ENCODE data around the gene WDR6. TPM values are rescaled to one million over a fixed set of nuclear protein-coding genes. Genes with fewer than 3 reads are reported as not detected.

The WDR6 gene
- total and polyA plus RNA-seq, 10 of the 15 experiments (the other 5 are each of a cell fraction or from before 2014, with no cell fraction given) = 21.3 to 169 (median 107) TPM

- in situ Hi-C loops (cut with MboI) = no loop called here
- FAIRE-seq = no peak
Observed at GRCh38 chr3:49022688-49023171, 15.5 kb downstream of the WDR6 start.

GRCh38 chr3:49023775-49024174 is 16.6 kb downstream of the WDR6 start:
- H3K79me2 ChIP-seq (ENCODE audit: control insufficient read depth, insufficient read depth, low read length) = peaks cover 65% of the 10 kb centered on the region
- H3K9me3 ChIP-seq (replicated peaks; ENCODE audit: control insufficient read depth, insufficient read depth, low read length) = no peaks in the 10 kb centered on the region
- ChIA-PET RAD21 (ENCODE audit: unreplicated experiment) (interaction anchor here (0.9 kb wide), 1 partner anchor 17 kb away, joined by 3 read pairs; the partner anchor contains the start of gene WDR6), POLR2A (interaction anchor here (0.6 to 1.2 kb wide), 5 partner anchors 8 to 389 kb away, joined by 3 to 4 read pairs (median 3); partner anchors contain the start of genes P4HTM and SLC26A6), SMC1A (ENCODE audit: uncharacterized antibody, unreplicated experiment) (interaction anchor here (1.5 to 6.1 kb wide), 3 partner anchors 17 to 134 kb away, joined by 3 to 31 read pairs (median 3); partner anchors contain the start of genes P4HTM and WDR6), CTCF (interaction anchor here (0.8 to 4.8 kb wide), 3 partner anchors 17 to 633 kb away, joined by 3 to 41 read pairs (median 15); partner anchors contain the start of gene WDR6)
- H3K4me2 ChIP-seq (ENCODE audit: control insufficient read depth, insufficient read depth) = peak overlapping the region; percentile 50
- ATAC-seq = no peak
- TF ChIP-seq SUZ12 (IDR thresholded peaks at IDR 0.05; ENCODE audit: unreplicated experiment) (no peak), PBX3 (IDR thresholded peaks at IDR 0.05; ENCODE audit: insufficient replicate concordance, low read depth, low read length) (no peak), CUX1 (IDR thresholded peaks at IDR 0.05; ENCODE audit: insufficient replicate concordance, low read depth, low read length) (no peak), NFYA (IDR thresholded peaks at IDR 0.05; ENCODE audit: borderline replicate concordance, low read depth, low read length) (no peak)
- no peak overlapping the region for H3K9ac ChIP-seq (ENCODE audit: control insufficient read depth, insufficient read depth, low read length)
- no peak overlapping the region for H3K27ac ChIP-seq (ENCODE audit: control insufficient read depth, insufficient read depth)
- H2AFZ ChIP-seq (ENCODE audit: control insufficient read depth, low read depth, low read length) = no peak overlapping the region
- intact Hi-C loops (cut with micrococcal nuclease; ENCODE audit: unreplicated experiment) (loop anchor here (10.0 kb wide), 2 partner anchors 321 to 651 kb away; partner anchors contain the start of genes APEH and USP4), in situ Hi-C loops (cut with MboI) (no loop called here)
- 63% methylated on average over 4 of the region's 4 CpGs for WGBS (ENCODE audit: insufficient coverage, insufficient replicate concordance, low lambda C conversion rate, missing lambda C conversion rate)
- no TSS peak for BruUV-seq (replicated peaks)
- no peak for DNase-seq (ENCODE audit: low read depth, low spot score)
- no peak for FAIRE-seq
- H3K4me1 ChIP-seq (ENCODE audit: control insufficient read depth, insufficient read depth, low read length) = peaks cover 16% of the 10 kb centered on the region
- H3K36me3 ChIP-seq (ENCODE audit: control insufficient read depth in 2 of 2, insufficient read depth in 2 of 2, low read length in 1 of 2) = peaks cover 19% of the 10 kb centered on the region in 2 experiments
- no peaks in the 10 kb centered on the region for H4K20me1 ChIP-seq (ENCODE audit: control insufficient read depth, insufficient read depth)
- no peaks in the 10 kb centered on the region for H3K27me3 ChIP-seq (replicated peaks in 1 of 2; ENCODE audit: control insufficient read depth in 2 of 2, insufficient read depth in 2 of 2, low read length in 1 of 2)
- no peak overlapping the region for H3K4me3 ChIP-seq

More at GRCh38 chr3:49022688-49023171, 15.5 kb downstream of the WDR6 start:
- H3K9ac ChIP-seq (ENCODE audit: control insufficient read depth, insufficient read depth, low read length) = peak overlapping the region; percentile 81
- ChIA-PET CTCF (interaction anchor here (0.7 to 5.9 kb wide), 9 partner anchors 9 to 318 kb away, joined by 3 to 83 read pairs (median 13); partner anchors contain the start of genes P4HTM, QRICH1 and WDR6), SMC1A (ENCODE audit: uncharacterized antibody, unreplicated experiment) (interaction anchor here (1.5 to 6.1 kb wide), 4 partner anchors 16 to 135 kb away, joined by 3 to 31 read pairs (median 4); partner anchors contain the start of genes P4HTM and WDR6), POLR2A (interaction anchor here (0.6 to 4.3 kb wide), 8 partner anchors 9 to 104 kb away, joined by 3 to 69 read pairs (median 8); partner anchors contain the start of genes USP19 and WDR6), RAD21 (ENCODE audit: unreplicated experiment) (interaction anchor here (0.9 to 4.1 kb wide), 5 partner anchors 16 to 81 kb away, joined by 3 to 22 read pairs (median 6); partner anchors contain the start of genes QARS1, QRICH1 and WDR6)
- H3K27me3 ChIP-seq (replicated peaks in 1 of 2; ENCODE audit: control insufficient read depth in 2 of 2, insufficient read depth in 2 of 2, low read length in 1 of 2) = no peaks in the 10 kb centered on the region
- ATAC-seq (no peak), DNase-seq (ENCODE audit: low read depth, low spot score) (no peak)
- peak overlapping the region; percentile 79; the same call in 1 of the 2 replicates for H2AFZ ChIP-seq (ENCODE audit: control insufficient read depth, low read depth, low read length)
- TF ChIP-seq MXI1 (IDR thresholded peaks at IDR 0.05; ENCODE audit: low read depth, low read length) (0 out of 2 replicates have a peak, but pooled peaks have one; percentile 19), POLR2A (IDR thresholded peaks at IDR 0.05; ENCODE audit: low read depth, low read length) (no peak)
- peaks cover 19% of the 10 kb centered on the region in 2 experiments for H3K36me3 ChIP-seq (ENCODE audit: control insufficient read depth in 2 of 2, insufficient read depth in 2 of 2, low read length in 1 of 2)
- H3K4me2 ChIP-seq (ENCODE audit: control insufficient read depth, insufficient read depth) = peak overlapping the region; percentile 89
- H4K20me1 ChIP-seq (ENCODE audit: control insufficient read depth, insufficient read depth) = no peaks in the 10 kb centered on the region
- H3K27ac ChIP-seq (ENCODE audit: control insufficient read depth, insufficient read depth) = peak overlapping the region; percentile 94
- H3K79me2 ChIP-seq (ENCODE audit: control insufficient read depth, insufficient read depth, low read length) = peaks cover 56% of the 10 kb centered on the region
- BruUV-seq (replicated peaks) = no TSS peak
- H3K9me3 ChIP-seq (replicated peaks; ENCODE audit: control insufficient read depth, insufficient read depth, low read length) = no peaks in the 10 kb centered on the region
- H3K4me1 ChIP-seq (ENCODE audit: control insufficient read depth, insufficient read depth, low read length) = peaks cover 16% of the 10 kb centered on the region
- intact Hi-C loops (cut with micrococcal nuclease; ENCODE audit: unreplicated experiment) = loop anchor here (10.0 kb wide), 2 partner anchors 322 to 652 kb away; partner anchors contain the start of genes APEH and USP4
- peak overlapping the region; percentile 95 for H3K4me3 ChIP-seq
- WGBS (ENCODE audit: insufficient coverage, insufficient replicate concordance, low lambda C conversion rate, missing lambda C conversion rate) = under 1% methylated on average over 12 of the region's 12 CpGs
